ENCODE data around the gene RILPL1.
"Not testable (repeated sequence)": the region's sequence is repeated elsewhere in the genome, so short reads cannot be mapped to it uniquely, and the experiment has no call there.

Gene RILPL1

DNA sequence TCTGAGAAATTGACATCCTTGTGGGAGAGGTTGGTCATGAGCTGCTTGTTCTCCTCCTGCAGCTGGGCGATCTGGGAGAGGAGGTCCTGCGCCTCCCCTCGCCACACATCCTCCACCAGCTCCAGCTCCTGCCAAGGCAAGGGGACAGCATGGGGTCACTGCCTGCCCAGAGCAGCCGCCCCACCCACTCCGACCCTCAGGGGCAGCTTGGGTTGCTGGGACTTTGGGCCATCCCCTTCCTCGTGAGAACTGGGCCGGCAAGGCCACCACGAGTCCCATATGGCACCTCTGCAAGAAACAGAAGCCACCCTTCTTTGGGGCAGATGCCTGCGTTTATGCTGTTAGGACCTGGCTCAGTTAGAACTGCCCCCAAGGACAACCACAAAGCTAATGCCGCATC, 10.0 kb downstream of the RILPL1 start:
- Mint-ChIP-seq H3K36me3 (ENCODE audit: insufficient read depth) (peaks cover 7% of the 10 kb centered on the region), H3K27ac (ENCODE audit: low read depth) (no peak overlapping the region), H3K4me1 (no peaks in the 10 kb centered on the region), H3K27me3 (no peaks in the 10 kb centered on the region), H3K9me3 (no peaks in the 10 kb centered on the region), H3K4me3 (no peak overlapping the region)
- ATAC-seq (replicated peaks; ENCODE audit: extremely low read depth, poor library complexity, severe bottlenecking), result no peak
- no peak for DNase-seq (ENCODE audit: low spot score in 2 of 2)

DNA sequence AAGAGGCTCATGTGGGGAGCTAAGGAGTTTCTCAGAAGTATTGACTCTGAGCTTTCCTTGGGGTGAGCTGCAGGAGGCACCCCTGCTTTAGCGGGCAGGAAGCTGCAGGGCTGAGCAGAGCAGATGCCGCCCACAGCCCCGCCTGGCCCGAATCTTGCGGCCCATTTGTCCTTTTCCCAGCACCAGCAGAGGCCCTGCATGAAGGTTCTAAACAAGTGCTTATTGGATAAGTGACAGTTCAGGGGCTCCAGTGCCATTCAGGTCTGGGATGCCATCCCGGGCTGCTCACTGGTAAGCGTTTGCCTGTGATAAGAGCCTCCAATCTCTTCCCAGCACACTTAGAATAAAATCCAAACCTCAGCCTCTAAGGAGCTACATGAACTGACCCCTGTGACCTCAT, 11.4 kb downstream of the RILPL1 start:
- H3K4me1 Mint-ChIP-seq, result no peaks in the 10 kb centered on the region
- ATAC-seq (replicated peaks; ENCODE audit: extremely low read depth, poor library complexity, severe bottlenecking), result no peak
- no peaks in the 10 kb centered on the region for H3K27me3 Mint-ChIP-seq
- H3K4me3 Mint-ChIP-seq, result no peak overlapping the region
- no peaks in the 10 kb centered on the region for H3K9me3 Mint-ChIP-seq
- H3K27ac Mint-ChIP-seq (ENCODE audit: low read depth), result no peak overlapping the region
- H3K36me3 Mint-ChIP-seq (ENCODE audit: insufficient read depth), result peaks cover 13% of the 10 kb centered on the region
- no peak for DNase-seq (ENCODE audit: low spot score in 2 of 2)

DNA sequence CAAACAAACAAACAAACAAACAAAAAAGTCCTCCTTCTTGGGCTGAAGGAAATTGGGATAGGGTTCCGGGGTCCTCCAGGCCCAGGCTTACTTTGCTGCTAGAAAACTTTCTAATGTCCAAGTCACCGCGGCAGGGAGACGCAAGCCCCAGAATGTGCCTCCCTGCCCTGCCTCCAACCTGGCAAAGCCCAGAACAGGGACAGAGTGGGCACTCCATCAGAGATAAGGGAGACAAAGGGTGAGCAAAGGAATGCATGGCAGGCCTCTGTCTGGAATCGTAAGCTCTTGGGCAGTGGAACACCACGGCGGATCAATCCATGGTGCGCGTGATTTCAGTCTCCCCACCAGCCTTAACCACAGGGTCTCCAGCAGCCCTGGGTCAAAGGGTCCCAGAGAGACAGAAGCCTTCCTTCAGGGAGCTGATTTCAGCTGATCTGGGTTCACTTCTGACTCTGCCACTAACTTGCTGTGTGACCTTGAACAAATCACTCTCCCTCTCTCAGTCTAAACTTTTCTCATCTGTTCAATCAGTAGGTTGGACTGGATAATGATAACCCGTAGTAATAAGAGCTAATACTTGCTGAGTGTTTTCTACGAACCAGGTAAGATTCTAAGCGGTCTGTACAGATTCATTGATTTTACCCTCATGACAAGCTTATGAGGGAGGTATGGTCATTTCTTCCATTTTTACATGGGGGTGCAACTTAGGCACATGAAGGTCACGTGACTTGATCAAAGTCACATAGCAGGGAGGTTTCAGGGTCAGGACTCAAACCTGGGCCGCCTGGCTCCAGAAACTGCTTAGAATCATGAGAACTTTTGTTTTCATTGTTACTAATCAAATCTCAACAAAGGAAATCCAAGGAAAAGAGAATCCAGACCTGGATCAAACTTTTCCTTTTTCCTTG, 12.7 kb downstream of the RILPL1 start:
- Mint-ChIP-seq H3K4me1 (no peaks in the 10 kb centered on the region), H3K4me3 (no peak overlapping the region), H3K27me3 (no peaks in the 10 kb centered on the region), H3K27ac (ENCODE audit: low read depth) (no peak overlapping the region), H3K36me3 (ENCODE audit: insufficient read depth) (peaks cover 15% of the 10 kb centered on the region), H3K9me3 (no peaks in the 10 kb centered on the region)
- DNase-seq (ENCODE audit: low spot score in 2 of 2) (no peak), ATAC-seq (replicated peaks; ENCODE audit: extremely low read depth, poor library complexity, severe bottlenecking) (no peak)

DNA sequence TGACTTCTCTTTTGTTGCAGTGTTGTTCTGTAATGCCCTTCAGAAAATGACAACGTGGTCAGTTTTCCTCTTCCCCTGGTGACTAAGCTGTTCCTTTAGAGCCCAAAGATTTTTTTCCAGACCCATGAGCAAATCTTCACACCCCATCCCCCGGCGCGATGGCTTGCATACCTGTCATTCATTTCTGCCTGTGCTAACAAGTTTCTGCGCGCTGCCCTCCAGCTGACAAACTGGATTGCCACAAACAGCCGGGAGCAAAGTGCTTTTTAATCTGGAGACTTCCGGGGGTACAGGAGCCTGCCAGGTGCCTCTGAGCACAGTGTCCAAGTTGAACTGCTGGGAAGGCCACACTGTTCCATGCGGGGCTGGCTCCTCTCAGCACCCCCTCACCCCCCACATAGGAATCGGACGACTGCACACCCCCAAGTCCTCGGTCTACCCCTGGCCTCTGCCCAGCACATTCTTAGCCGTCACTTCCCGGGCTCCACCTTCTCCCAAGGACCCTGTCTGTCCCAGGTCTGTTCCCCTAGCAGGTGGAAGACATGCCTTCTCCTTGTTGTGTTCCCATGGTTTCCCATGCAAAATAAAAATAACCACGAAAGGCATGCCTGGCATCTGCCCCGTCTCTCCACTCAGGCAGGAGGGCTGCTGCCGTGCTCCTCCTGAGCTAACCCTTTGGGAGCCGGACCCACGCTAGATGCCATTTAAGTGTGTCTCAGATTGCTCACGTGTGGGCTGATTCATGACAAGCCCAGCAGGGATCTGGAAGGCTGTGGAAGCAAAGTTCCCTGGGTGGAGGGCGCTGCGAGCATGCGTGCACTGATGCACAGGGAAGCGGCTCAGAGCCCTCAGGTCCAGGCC, 14.1 kb downstream of the RILPL1 start:
- no peaks in the 10 kb centered on the region for H3K9me3 Mint-ChIP-seq

DNA sequence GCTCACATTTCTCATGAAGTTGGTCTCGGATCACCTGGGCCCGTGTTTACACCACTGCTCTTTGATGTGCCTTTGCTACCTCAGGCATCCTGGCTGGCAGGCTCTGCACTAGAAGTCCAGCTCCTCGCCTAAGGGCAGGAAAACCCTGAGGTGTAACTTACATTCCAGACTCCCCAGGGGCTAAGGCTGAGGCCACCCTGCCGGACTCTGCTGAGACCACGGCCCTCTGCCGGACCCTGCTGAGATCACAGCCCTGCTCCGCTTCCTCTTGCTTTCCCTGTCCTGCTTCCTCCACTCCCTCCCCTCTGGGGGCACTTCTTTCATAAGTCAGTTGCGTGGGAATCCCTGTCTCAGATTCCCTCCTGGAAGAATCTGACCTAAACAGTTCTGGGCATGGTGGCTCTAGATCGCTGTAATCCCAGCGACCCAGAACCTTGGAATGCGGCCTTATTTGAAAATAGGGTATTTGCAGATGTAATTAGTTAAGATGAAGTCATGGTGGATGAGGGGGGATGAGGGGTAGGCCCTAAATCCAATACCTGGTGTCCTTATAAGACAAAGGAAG, 17.2 kb downstream of the RILPL1 start:
- Mint-ChIP-seq H3K27ac (ENCODE audit: low read depth) (no peak overlapping the region), H3K9me3 (no peaks in the 10 kb centered on the region), H3K4me1 (no peaks in the 10 kb centered on the region), H3K4me3 (no peak overlapping the region), H3K36me3 (ENCODE audit: insufficient read depth) (peaks cover 11% of the 10 kb centered on the region), H3K27me3 (no peaks in the 10 kb centered on the region)
- no peak for ATAC-seq (replicated peaks; ENCODE audit: extremely low read depth, poor library complexity, severe bottlenecking)
- DNase-seq (ENCODE audit: low spot score in 2 of 2), result no peak

More for the DNA sequence above, 14.1 kb downstream of the RILPL1 start:
- Mint-ChIP-seq H3K36me3 (ENCODE audit: insufficient read depth) (peaks cover 14% of the 10 kb centered on the region), H3K4me1 (no peaks in the 10 kb centered on the region), H3K27me3 (no peaks in the 10 kb centered on the region), H3K27ac (ENCODE audit: low read depth) (no peak overlapping the region), H3K4me3 (no peak overlapping the region)
- ATAC-seq (replicated peaks; ENCODE audit: extremely low read depth, poor library complexity, severe bottlenecking), result no peak
- DNase-seq (ENCODE audit: low spot score in 2 of 2), result no peak

DNA sequence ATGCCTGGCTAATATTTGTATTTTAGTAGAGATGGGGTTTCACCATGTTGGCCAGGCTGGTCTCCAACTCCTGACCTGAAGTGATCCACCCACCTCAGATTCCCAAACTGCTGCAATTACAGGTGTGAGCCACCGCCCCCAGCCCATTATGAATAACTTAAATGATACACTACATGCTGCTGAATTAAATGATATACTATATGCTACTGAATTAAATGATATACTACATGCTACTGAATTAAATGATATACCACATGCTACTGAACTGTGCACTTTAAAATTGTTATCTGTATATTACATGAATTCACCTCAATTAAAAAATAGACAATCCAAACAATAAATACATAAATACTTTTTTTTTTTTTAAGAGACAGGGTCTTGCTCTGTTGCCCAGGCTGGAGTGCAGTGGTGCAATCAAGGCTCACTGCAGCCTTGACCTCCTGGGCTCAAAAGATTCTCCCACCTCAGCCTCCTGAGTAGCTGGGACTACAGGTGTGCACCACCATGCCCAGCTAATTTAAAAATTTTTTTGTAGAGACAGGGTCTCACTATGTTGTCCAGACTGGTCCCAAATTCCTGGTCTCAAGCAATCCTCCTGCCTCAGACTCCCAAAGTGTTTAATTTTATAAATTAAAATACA, 18.8 kb downstream of the RILPL1 start:
- H3K27me3 Mint-ChIP-seq; H3K9me3 Mint-ChIP-seq; H3K4me3 Mint-ChIP-seq; ATAC-seq (replicated peaks; ENCODE audit: extremely low read depth, poor library complexity, severe bottlenecking); H3K36me3 Mint-ChIP-seq (ENCODE audit: insufficient read depth); H3K4me1 Mint-ChIP-seq; H3K27ac Mint-ChIP-seq (ENCODE audit: low read depth); DNase-seq (ENCODE audit: low spot score in 2 of 2): not testable (repeated sequence)

DNA sequence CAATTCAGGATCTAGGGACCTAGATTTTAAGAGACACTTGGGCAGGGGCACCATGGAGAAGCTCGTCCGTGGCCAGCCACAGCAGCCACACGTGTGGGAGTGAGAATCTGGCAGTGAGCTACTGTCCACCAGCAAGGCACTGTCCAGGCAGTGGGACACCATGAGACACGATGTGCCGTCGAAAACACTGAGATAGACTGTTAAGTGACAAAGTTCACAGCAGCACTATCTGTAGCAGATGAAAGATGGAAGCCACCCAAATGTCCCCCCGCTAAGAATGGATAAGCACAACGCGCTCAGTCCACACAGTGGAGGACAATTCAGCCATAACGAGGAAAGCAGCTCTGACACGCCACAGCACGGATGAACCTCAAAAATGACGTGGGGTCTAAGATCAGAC, 19.7 kb downstream of the RILPL1 start:
- Mint-ChIP-seq H3K27ac (ENCODE audit: low read depth) (no peak overlapping the region), H3K9me3 (no peaks in the 10 kb centered on the region), H3K27me3 (no peaks in the 10 kb centered on the region), H3K4me3 (no peak overlapping the region), H3K36me3 (ENCODE audit: insufficient read depth) (peaks cover 10% of the 10 kb centered on the region), H3K4me1 (no peaks in the 10 kb centered on the region)
- DNase-seq (ENCODE audit: low spot score in 2 of 2) (no peak), ATAC-seq (replicated peaks; ENCODE audit: extremely low read depth, poor library complexity, severe bottlenecking) (no peak)

DNA sequence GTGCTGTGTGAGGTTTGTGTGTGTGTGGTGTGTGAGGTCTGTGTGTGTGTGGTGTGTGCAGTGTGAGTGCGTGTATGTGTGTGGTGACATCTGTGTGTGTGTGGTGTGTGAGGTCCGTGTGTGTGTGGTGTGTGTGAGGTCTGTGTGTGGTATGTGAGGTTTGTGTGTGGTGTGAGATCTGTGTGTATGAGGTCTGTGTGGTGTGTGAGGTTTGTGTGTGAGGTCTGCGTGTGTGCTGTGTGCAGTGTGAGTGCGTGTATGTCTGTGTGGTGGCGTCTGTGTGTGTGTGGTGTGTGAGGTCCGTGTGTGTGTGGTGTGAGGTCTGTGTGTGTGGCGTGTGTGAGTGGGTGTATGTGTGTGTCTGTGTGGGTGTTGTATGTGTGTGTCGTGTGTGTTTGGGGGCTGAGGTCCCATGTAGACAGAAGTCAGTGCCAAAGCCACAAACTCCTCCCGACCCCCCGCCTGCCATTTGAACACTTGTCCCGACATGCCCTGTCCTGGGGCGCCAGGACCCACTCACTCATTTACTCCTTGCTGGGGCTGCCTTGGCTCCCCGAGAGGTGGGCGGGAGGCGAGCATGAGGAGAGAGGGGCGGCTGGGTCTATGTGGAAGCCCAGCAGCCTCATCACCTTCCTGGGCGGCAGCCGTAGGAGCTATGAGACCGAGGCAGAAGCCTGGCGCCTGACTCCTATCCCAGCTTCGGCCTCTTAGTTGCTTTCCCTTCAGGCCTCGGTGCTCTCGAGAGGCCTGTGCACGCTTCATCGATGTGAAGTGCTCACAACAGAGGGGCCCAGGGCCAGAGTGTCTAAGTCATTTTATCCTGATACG, 20.5 kb downstream of the RILPL1 start:
- Mint-ChIP-seq H3K36me3 (ENCODE audit: insufficient read depth) (peaks cover 10% of the 10 kb centered on the region), H3K27ac (ENCODE audit: low read depth) (no peak overlapping the region), H3K4me3 (no peak overlapping the region), H3K4me1 (no peaks in the 10 kb centered on the region), H3K27me3 (no peaks in the 10 kb centered on the region), H3K9me3 (no peaks in the 10 kb centered on the region)
- DNase-seq (ENCODE audit: low spot score in 2 of 2) (no peak), ATAC-seq (replicated peaks; ENCODE audit: extremely low read depth, poor library complexity, severe bottlenecking) (no peak)

DNA sequence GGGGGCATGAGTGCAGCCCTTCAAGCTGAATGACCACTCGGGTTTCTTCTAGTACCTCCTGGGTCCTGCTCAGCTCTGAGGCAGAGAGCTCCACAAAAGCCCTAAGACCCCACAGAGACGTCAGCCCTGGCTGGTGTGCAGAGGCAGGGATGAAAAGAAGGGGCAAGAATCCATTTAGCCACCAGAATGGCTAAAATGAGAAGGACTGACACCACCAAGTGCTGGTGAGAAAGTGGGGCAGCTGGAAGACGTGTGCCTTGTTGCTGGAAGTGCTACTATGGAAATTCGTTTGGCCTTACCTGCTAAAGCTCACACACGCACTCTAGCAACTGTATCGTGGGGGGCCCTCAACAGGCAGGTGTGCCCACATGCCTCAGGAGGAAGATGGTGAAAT, 26.7 kb downstream of the RILPL1 start:
- Mint-ChIP-seq H3K36me3 (ENCODE audit: insufficient read depth) (peaks cover 2% of the 10 kb centered on the region), H3K27me3 (no peaks in the 10 kb centered on the region), H3K27ac (ENCODE audit: low read depth) (no peak overlapping the region), H3K9me3 (no peaks in the 10 kb centered on the region), H3K4me3 (no peak overlapping the region), H3K4me1 (no peaks in the 10 kb centered on the region)
- no peak for DNase-seq (ENCODE audit: low spot score in 2 of 2)
- ATAC-seq (replicated peaks; ENCODE audit: extremely low read depth, poor library complexity, severe bottlenecking), result no peak

DNA sequence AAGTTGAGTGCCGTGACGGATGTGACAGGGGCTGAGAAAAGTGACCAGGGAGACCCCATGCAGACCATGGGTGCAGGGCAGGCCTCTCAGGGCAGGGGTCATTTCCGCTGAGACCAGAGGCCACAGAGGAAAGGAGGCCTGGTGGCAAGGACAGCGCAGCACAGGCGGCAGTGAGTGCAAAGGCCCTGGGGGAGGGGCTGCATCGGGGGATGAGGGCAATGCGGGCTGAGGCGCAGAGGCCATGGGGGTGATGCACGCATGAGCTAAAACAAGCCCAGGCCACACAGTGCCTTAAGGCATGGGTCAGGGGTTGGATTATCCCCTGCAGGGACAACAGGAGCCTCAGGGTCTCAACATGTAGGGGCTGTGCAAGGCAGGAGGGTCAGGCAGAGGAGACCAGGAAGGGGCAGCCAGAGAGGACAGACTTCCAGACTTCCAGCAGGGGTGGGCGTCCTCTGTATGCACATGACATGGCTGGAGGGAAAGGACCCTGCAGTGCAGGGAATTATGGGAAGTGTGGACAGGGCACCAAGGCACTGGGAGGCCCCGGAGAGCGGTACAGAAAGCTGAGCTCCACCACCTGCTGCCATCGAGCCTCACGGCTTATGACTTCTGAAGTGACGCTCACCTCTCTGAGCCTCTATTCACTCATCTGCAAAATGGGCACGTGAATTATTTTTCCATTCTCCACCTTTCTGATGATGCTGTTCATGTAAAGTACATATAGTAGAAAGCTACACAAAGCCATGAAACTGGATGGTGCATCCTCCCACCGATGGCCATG, 27.3 kb downstream of the RILPL1 start:
- Mint-ChIP-seq H3K27me3 (no peaks in the 10 kb centered on the region), H3K4me3 (no peak overlapping the region), H3K36me3 (ENCODE audit: insufficient read depth) (peaks cover 2% of the 10 kb centered on the region), H3K9me3 (no peaks in the 10 kb centered on the region), H3K4me1 (no peaks in the 10 kb centered on the region), H3K27ac (ENCODE audit: low read depth) (no peak overlapping the region)
- ATAC-seq (replicated peaks; ENCODE audit: extremely low read depth, poor library complexity, severe bottlenecking), result no peak
- DNase-seq (ENCODE audit: low spot score in 2 of 2), result no peak

DNA sequence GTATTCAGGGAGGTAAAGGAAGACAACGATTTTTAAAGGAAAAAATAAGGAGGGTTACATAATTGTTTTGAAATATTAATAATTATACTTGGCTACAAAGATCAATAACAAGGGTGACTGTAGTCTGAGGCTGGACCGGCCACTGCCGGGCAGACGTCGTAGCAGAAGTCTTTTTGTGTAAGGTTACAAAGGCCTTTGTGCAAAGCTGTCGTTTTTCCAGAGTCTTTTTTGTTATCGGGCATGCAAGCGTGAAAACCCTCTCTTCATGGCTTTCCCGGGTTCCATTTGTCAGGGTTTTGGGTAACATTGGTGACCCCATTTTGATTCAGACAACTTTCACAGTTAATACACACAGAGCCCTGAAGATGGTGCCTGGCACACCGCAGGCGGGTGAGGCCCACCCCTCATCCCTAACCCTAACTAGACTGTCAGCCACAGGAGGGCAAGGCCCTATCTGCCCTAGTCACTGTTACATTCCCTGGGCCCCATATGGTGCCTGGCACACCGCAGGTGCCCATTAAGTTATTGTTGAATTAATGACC, 31.3 kb downstream of the RILPL1 start:
- H3K9me3 Mint-ChIP-seq, result no peaks in the 10 kb centered on the region
- no peak overlapping the region for H3K4me3 Mint-ChIP-seq
- DNase-seq (ENCODE audit: low spot score in 2 of 2) (no peak), ATAC-seq (replicated peaks; ENCODE audit: extremely low read depth, poor library complexity, severe bottlenecking) (no peak)
- no peaks in the 10 kb centered on the region for H3K27me3 Mint-ChIP-seq
- H3K36me3 Mint-ChIP-seq (ENCODE audit: insufficient read depth), result peaks cover 2% of the 10 kb centered on the region
- peaks cover 6% of the 10 kb centered on the region for H3K4me1 Mint-ChIP-seq
- no peak overlapping the region for H3K27ac Mint-ChIP-seq (ENCODE audit: low read depth)

All from central memory CD8-positive, alpha-beta T cell (primary cell).